ENCODE measurements around the gene PAM16. TPM values are rescaled to one million over a fixed set of nuclear protein-coding genes. Genes with fewer than 3 reads are reported as not detected.

The PAM16 gene
- total RNA-seq, 2 experiments from 2014 or later = 67.8 to 71.3 TPM

DNA sequence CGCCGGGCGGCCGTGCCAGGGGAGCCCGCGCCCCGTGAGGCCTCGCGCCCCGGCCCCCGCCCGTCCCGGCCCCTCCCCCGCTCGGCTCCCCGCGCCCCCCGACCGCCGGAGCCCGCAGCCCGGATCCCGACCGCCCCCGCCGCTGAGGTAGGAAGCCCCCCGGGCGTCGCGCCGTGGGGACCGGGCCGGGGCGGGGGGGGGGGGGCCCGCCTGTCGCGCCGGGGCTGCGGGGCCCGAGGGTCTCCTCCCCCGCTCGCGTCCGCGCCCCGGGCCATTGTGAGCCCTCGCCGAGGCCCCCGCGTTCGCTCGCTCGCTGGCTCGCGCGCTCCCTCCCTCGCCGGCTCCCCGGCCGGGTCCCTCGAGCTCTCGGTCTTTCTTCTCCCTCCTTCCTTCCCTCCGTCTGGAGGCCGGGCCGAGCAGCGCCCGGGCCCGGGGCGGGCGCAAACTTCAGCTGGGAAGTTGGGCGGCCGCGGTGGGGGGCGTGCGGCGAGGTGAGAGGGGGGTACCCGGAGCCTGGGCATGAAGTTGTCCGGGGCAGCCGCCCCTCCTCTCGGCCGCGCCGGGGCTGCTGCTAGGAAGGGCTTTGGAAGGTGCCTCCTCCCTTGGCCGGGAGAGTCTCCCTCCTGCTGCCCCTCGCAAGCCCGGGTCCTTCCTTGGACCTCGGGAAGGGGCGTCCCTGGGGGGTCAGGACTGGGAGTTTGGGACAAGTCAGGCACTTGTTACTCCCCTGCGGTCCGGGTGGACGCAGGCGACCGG lies 34.8 kb downstream of the PAM16 start:
- no peaks in the 10 kb centered on the region for H3K36me3 Mint-ChIP-seq (ENCODE audit: low read depth)
- peaks cover 11% of the 10 kb centered on the region for H3K4me1 Mint-ChIP-seq (ENCODE audit: low read depth)
- intact Hi-C loops (cut with micrococcal nuclease) = no loop called here
- peak overlapping the region; percentile 21 for H3K4me3 Mint-ChIP-seq
- CTCF ChIA-PET = no interaction called here
- no peak for DNase-seq
- H3K27me3 Mint-ChIP-seq (ENCODE audit: low read depth) = peaks cover 11% of the 10 kb centered on the region
- H3K27ac Mint-ChIP-seq = no peak overlapping the region
- H3K9me3 Mint-ChIP-seq = no peaks in the 10 kb centered on the region

DNA sequence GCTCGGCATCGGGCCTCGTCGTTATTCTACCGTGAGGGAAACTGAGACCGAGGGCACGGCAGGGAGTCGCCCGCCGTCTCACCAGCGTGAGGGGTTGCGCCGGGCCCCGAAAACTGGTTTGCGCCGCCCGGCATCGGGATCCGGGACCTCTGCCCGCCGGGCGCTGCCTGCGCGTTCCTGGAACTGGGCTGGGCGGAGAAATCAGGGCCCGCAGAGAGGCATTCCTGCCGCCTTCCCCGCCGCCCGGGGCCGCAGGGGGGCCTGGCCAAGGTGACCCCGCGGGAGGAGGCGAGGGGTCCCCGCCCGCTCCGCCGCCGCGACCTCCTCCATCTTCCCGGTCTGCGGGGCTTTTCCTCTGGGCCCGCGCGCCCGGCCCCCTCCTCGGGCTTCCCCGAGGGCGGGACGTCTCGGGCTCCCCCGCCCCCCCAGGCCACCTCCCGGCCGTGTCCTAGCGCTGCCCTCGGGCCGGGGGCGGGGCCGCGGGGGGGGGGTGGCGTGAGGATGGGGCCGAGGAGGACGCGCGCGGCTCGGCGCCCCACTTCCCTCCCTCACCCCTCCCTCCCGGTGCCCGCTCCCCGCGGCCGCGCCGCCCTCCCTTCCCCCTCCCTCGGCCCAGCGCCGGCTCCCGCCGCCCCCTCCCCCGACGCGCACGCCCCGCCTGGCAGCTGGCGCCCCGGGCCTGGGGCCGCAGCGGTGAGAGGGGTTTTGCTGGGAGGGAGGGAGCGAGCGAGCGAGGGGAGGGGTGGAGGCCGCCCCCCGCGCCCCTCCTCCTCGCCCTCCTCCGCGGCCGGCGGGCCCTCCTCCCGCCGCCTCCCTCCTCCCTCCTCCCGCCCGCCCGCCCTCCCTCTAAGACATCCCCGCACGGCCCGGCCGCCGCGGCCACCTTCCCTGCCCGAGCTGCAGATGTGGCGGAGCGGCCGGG lies 35.7 kb downstream of the PAM16 start, which contains the start of gene GLIS2:
GLIS2 (plus strand) TSS at position 882 of the 922 bp plus-strand sequence. CDS start 16,214 bp downstream, outside the sequence.
- no peak for DNase-seq
- Mint-ChIP-seq H3K27ac (no peak within 1 kb of the TSS), H3K9me3 (no peaks in the 10 kb centered on the region), H3K27me3 (ENCODE audit: low read depth) (peaks cover 11% of the 10 kb centered on the region), H3K36me3 (ENCODE audit: low read depth) (no peaks in the 10 kb centered on the region), H3K4me1 (ENCODE audit: low read depth) (peaks cover 11% of the 10 kb centered on the region), H3K4me3 (peak within 1 kb of the TSS; percentile 77)
- CTCF ChIA-PET = interaction anchor here (1.0 kb wide), 1 partner anchor 16 kb away, joined by 4 read pairs; no protein-coding TSS in a partner anchor
- intact Hi-C loops (cut with micrococcal nuclease) = loop anchor here (1.0 kb wide), 1 partner anchor 8 kb away; no protein-coding TSS in a partner anchor

DNA sequence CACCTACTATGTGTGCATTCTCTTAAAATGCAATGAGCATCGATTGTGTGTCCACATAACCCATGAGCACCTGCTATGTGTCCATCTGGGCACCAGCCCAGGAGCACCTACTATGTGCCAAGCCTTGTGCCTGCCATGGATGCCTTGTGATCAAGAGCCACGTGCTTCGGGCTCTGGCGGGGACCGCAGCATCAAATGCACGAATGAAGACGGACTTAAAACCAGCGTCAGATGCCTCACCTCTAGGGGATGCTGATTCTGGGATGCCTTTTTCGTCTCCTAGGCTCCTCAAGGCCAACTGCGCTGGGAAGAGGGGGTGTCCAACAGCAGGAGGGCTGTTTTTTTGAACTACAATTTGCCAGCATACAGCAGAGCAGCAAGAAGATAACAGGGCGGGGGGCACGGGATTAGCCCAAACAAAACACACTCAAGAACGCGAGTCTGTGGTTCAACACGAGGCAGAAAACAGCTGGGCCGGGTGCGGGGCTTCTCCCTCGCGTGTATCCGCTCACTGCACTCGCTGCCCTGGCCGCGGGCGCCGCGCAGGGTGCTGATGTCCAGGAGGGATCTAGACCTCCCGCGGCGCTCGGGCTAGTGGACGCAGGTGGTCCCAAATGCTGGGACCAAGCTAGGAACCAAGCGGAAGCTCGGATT lies 36.5 kb downstream of the PAM16 start:
- intact Hi-C loops (cut with micrococcal nuclease) = loop anchor here (1.0 kb wide), 1 partner anchor 7 kb away; no protein-coding TSS in a partner anchor
- peaks cover 11% of the 10 kb centered on the region for H3K27me3 Mint-ChIP-seq (ENCODE audit: low read depth)
- H3K27ac Mint-ChIP-seq = no peak overlapping the region
- peak overlapping the region; percentile 77 for H3K4me3 Mint-ChIP-seq
- no peaks in the 10 kb centered on the region for H3K36me3 Mint-ChIP-seq (ENCODE audit: low read depth)
- H3K9me3 Mint-ChIP-seq = no peaks in the 10 kb centered on the region
- H3K4me1 Mint-ChIP-seq (ENCODE audit: low read depth) = peaks cover 11% of the 10 kb centered on the region
- DNase-seq = peak; percentile 35
- CTCF ChIA-PET = interaction anchor here (0.5 to 1.0 kb wide), 2 partner anchors 17 to 72 kb away, joined by 4 read pairs; no protein-coding TSS in a partner anchor

DNA sequence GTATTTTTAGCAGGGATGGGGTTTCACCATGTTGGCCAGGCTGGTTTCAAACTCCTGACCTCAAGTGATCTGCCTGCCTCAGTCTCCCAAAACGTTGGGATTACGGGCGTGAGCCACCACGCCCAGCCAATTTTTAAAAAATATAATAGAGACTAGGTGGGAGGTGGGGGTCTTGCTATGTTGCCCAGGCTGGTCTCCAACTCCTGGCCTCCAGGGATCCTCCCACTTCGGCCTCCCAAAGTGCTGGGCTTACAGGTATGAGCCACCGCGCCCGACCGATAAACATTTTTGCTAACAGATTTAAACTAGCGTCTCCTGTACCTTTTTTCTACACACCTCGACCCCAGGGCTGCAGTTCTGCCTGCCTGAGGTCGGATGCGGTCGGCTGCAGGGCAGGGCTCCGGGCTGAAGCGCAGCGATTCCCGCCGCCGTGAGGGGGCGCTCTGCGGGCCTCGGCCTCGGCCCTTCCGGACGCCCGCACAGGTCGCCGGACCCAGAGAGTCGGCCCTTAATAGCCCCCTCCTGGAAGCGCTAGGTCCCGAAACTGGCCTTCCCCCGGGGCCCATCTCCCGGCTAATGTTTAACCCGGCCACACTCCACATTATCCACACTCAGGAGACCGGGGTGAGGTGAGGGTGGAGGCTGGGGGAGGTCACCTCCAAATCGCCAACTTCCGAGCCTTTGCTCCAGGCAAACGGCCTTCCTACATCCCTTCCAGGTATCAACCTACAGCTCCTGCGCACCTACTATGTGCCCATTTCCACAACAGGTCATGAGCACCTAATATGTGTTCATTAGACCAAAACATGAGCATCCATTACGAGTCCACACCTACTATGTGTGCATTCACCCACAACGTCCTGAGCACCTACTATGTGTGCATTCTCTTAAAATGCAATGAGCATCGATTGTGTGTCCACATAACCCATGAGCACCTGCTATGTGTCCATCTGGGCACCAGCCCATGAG lies 37.3 kb downstream of the PAM16 start:
- CTCF ChIA-PET = interaction anchor here (0.5 kb wide), 1 partner anchor 71 kb away, joined by 4 read pairs; no protein-coding TSS in a partner anchor
- DNase-seq = no peak
- Mint-ChIP-seq H3K4me1 (ENCODE audit: low read depth) (peaks cover 19% of the 10 kb centered on the region), H3K36me3 (ENCODE audit: low read depth) (no peaks in the 10 kb centered on the region), H3K27me3 (ENCODE audit: low read depth) (peaks cover 11% of the 10 kb centered on the region), H3K27ac (no peak overlapping the region), H3K9me3 (no peaks in the 10 kb centered on the region), H3K4me3 (peak overlapping the region; percentile 77)
- intact Hi-C loops (cut with micrococcal nuclease) = no loop called here

DNA sequence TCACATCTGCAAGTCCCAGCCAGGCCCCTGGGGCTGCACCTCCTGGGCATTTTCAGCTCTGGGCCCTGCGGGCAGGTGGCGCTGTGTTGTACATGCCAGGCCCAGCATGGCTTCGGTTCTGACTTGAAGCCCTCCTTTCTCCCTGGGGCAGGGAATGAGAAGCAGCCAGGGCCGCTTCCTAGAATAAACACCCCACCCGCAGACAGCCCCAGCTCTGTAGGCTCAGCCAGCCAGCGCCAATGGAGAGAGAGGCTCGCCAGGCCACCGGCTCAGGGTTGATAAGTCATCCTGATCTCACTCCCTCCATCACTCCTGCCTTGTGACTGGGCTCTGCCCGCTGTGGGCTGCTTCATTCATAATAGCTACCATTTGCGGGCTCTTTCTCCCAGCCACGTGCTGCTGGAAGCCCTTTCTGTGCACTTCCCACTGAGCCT lies 41.3 kb downstream of the PAM16 start:
- H3K27ac Mint-ChIP-seq = no peak overlapping the region
- CTCF ChIA-PET = interaction anchor here (0.9 to 4.2 kb wide), 12 partner anchors 9 to 135 kb away, joined by 3 to 18 read pairs (median 4); no protein-coding TSS in a partner anchor
- H3K4me1 Mint-ChIP-seq (ENCODE audit: low read depth) = peaks cover 33% of the 10 kb centered on the region

DNA sequence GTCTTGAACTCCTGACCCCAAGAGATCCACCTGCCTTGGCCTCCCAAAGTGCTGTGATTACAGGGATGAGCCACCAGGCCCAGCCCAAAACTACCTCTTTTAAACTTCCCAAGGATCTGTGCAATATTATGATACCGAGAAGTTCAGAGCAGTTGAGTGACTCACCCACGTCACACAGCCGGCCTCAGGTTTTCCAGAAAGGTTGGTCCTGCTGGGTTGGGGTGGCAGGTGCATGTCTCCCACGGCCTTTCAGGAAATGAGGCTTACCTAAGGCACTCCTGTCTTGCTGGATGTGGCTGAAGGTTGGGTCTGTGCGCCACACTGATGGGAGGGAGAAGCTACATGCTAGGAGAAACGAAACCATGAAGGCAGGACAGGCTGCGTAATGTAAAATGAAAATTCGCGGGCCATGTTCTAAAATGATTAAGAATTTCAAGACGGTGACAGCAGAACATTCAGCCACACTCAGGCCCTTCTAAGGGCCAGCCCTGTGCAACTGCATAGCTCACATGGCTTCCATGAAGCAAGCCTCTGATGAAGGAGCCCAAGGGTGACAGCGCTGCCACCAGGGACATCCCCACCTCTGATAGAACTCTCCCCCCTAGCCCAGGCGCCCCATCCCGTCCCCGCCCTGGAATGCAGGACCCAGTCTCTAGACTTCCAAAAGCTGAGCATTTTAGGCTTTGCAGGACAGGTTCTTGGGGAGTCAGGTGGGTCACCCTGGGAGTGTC lies 41.9 kb downstream of the PAM16 start:
- H3K27me3 Mint-ChIP-seq (ENCODE audit: low read depth) = peaks cover 3% of the 10 kb centered on the region
- intact Hi-C loops (cut with micrococcal nuclease) = no loop called here
- H3K9me3 Mint-ChIP-seq = no peaks in the 10 kb centered on the region
- no peak for DNase-seq
- CTCF ChIA-PET = interaction anchor here (0.5 to 4.2 kb wide), 12 partner anchors 10 to 1178 kb away, joined by 3 to 18 read pairs (median 4); no protein-coding TSS in a partner anchor
- H3K27ac Mint-ChIP-seq = peak overlapping the region; percentile 58
- H3K4me3 Mint-ChIP-seq = peak overlapping the region; percentile 32
- H3K36me3 Mint-ChIP-seq (ENCODE audit: low read depth) = peaks cover 4% of the 10 kb centered on the region
- peaks cover 27% of the 10 kb centered on the region for H3K4me1 Mint-ChIP-seq (ENCODE audit: low read depth)

More for the DNA sequence above, 41.3 kb downstream of the PAM16 start:
- peak; percentile 72 for DNase-seq
- intact Hi-C loops (cut with micrococcal nuclease) = no loop called here
- Mint-ChIP-seq H3K9me3 (no peaks in the 10 kb centered on the region), H3K4me3 (no peak overlapping the region), H3K27me3 (ENCODE audit: low read depth) (peaks cover 9% of the 10 kb centered on the region), H3K36me3 (ENCODE audit: low read depth) (peaks cover 4% of the 10 kb centered on the region)

DNA sequence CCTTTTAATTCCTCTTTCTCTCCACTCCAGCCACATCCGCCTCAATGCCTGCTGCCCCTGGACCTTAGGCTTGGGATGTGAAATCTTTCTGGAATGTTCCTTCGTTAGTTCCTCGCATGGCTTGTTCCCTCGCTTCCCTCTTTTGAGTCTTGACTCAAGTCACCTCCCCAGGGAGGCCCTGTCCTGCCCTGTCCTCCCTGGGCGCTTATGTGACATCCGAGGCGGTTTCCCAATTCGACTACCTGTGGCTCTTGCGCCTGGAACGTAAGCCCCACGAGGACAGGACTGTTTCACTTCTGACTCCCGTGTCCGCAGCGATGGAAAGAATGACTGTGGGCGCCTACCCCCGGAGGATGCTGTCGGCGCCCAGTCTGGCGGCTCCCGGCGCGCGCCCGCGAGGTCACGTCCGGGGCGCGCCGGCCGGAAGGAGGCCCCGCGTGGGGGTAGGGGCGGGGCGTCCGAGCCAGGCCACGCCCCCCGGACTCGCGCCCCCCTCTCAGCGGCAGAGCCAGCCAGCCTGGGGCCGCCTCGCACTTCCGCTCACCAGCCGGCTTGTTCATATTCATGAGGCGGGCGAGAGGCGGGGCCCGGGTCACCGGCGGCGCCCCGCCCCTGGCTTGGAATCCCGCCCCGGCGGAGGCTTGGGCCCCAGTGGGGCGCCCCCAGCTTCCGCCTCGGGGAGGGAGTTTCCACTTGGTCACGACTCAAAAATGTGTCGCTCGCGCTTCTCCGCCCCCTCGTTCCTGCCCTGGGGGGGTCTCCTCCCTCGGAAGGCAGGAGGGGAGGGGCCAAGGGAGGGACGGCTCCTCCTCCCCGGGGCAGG lies 43.7 kb downstream of the PAM16 start:
- H3K36me3 Mint-ChIP-seq (ENCODE audit: low read depth) = peaks cover 10% of the 10 kb centered on the region
- peaks cover 24% of the 10 kb centered on the region for H3K4me1 Mint-ChIP-seq (ENCODE audit: low read depth)
- CTCF ChIA-PET = interaction anchor here (0.7 to 2.0 kb wide), 7 partner anchors 20 to 237 kb away, joined by 3 to 10 read pairs (median 4); partner anchors contain the start of gene TFAP4
- peak; percentile 95 for DNase-seq
- H3K27ac Mint-ChIP-seq = peak overlapping the region; percentile 85
- no peaks in the 10 kb centered on the region for H3K27me3 Mint-ChIP-seq (ENCODE audit: low read depth)
- intact Hi-C loops (cut with micrococcal nuclease) = loop anchor here (1.0 kb wide), 7 partner anchors 8 to 651 kb away; partner anchors contain the start of genes PAM16 and SEC14L5
- H3K9me3 Mint-ChIP-seq = no peaks in the 10 kb centered on the region
- peak overlapping the region; percentile 84 for H3K4me3 Mint-ChIP-seq

DNA sequence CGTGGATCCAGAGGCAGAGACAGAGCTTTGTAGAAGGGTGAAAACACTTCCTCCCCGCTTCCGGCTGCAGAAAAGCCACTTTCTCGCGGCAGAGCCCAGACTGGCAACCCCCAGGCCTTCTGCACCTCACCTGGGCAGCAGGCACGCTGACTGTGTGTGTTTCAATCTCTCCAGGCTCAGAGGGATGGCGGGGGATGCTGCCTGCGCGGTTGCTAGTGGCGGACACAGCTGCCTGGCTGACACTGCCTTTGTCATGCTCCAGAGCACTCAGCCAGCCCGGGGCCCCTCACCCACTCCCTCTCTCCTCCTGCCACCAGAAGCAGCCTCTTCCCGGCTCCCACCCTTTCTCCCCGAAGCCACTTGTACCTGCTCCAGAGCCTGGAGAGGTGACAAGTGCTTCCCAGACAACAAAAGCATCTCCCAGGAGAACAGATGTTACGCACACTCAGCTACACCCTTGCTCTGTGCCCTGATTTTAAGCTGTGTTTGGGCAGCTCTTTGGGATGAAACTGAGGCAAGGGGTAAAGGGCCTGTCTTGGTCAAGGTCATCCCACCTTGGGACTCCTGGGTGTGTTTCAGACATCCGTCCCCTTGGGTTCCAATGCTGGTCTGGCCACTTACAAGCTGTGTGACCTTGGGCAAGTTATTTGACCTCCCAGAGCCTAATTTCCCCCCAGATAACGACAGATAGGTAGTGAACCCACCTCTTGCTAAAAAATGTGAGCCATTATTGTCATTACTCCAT lies 44.5 kb downstream of the PAM16 start:
- Mint-ChIP-seq H3K4me1 (ENCODE audit: low read depth) (peaks cover 24% of the 10 kb centered on the region), H3K36me3 (ENCODE audit: low read depth) (peaks cover 12% of the 10 kb centered on the region), H3K27me3 (ENCODE audit: low read depth) (no peaks in the 10 kb centered on the region), H3K4me3 (peak overlapping the region; percentile 84), H3K9me3 (no peaks in the 10 kb centered on the region), H3K27ac (peak overlapping the region; percentile 85)
- peak; percentile 66 for DNase-seq
- CTCF ChIA-PET = interaction anchor here (0.8 to 1.6 kb wide), 4 partner anchors 9 to 52 kb away, joined by 3 to 7 read pairs (median 4); partner anchors contain the start of gene TFAP4
- intact Hi-C loops (cut with micrococcal nuclease) = loop anchor here (1.0 kb wide), 7 partner anchors 9 to 652 kb away; partner anchors contain the start of genes PAM16 and SEC14L5

DNA sequence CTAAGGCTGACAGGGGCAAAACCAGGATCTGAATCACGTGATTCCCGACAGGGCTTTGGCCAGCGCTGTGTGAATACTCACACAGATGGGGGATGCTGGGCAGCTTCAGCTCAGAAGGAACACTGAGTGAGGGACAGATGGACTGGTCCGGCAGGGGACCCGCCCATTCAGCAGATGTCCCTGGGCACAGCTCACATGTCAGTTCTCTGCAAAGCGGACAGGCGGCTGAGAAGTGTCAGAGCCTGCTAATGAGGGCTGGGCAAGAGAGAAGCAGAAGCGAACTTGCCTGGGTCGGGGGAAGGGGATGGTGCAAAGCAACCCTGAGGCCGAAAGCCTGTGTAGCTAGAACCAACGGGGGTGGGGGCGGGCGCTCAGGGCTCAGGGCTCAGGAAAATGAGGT lies 47.1 kb downstream of the PAM16 start:
- Mint-ChIP-seq H3K9me3 (no peaks in the 10 kb centered on the region), H3K4me3 (no peak overlapping the region)

More for the DNA sequence above, 47.1 kb downstream of the PAM16 start:
- intact Hi-C loops (cut with micrococcal nuclease) = no loop called here
- Mint-ChIP-seq H3K27ac (no peak overlapping the region), H3K36me3 (ENCODE audit: low read depth) (peaks cover 15% of the 10 kb centered on the region), H3K27me3 (ENCODE audit: low read depth) (no peaks in the 10 kb centered on the region), H3K4me1 (ENCODE audit: low read depth) (peaks cover 19% of the 10 kb centered on the region)
- no peak for DNase-seq
- CTCF ChIA-PET = interaction anchor here (1.1 kb wide), 1 partner anchor 281 kb away, joined by 3 read pairs; no protein-coding TSS in a partner anchor

Data from activated naive CD4-positive, alpha-beta T cell treated with anti-CD3 and anti-CD28 coated beads for 36 hours (primary cell).